A673 (cell line): ENCODE results near the gene AVPR2. TPM values are rescaled to one million over a fixed set of nuclear protein-coding genes. Genes with fewer than 3 reads are reported as not detected.

Experiments
- BruUV-seq: library from RNA; stranded (reverse); fragments of 400-500 nt; replicated peaks from 2 replicates; lab custom pipeline; 2021; lab: Mats Ljungman, UMichigan
- CTCF ChIA-PET: fragments of 300-600 bp; sonication (Branson Sonifier 250); formaldehyde crosslinking; loops from one replicate; lab custom pipeline; 2022; ENCODE audit warnings: antibody characterized with exemption; lab: Charles Lee
- POLR2A ChIA-PET: fragments of 300-600 bp; sonication (Branson Sonifier 250); formaldehyde crosslinking; loops from one replicate; lab custom pipeline; 2022; ENCODE audit warnings: antibody characterized with exemption; ENCODE audit not compliant: low non-redundant PET; lab: Charles Lee
- DNase-seq: peaks from one replicate; pipeline ENCODE4 v3.0.0-alpha.2; 2015; ENCODE audit warnings: low spot score
- H3K27ac ChIP-seq: fragments of 200-600 bp; sonication (generic); 2 replicates; pipeline ENCODE4 v1.5.1; 2016; ENCODE audit warnings: mixed run types, low read depth, mild to moderate bottlenecking, mixed read lengths, antibody characterized with exemption, low read length; ENCODE audit not compliant: poor library complexity, severe bottlenecking
- H3K27me3 ChIP-seq: fragments of 200-600 bp; sonication (generic); replicated peaks from 2 replicates; pipeline ENCODE4 v1.6.1; 2017; ENCODE audit warnings: mixed run types, low read depth, mild to moderate bottlenecking, mixed read lengths, antibody characterized with exemption, low read length; ENCODE audit not compliant: insufficient read depth, poor library complexity
- H3K36me3 ChIP-seq: fragments of 200-600 bp; sonication (generic); 2 replicates; pipeline ENCODE4 v1.6.1; 2016; ENCODE audit warnings: mixed run types, mild to moderate bottlenecking, mixed read lengths, antibody characterized with exemption, low read length; ENCODE audit not compliant: insufficient read depth, poor library complexity, severe bottlenecking
- H3K4me1 ChIP-seq: fragments of 200-600 bp; sonication (generic); 2 replicates; pipeline ENCODE4 v1.6.1; 2017; ENCODE audit warnings: mixed run types, mild to moderate bottlenecking, mixed read lengths, antibody characterized with exemption, low read length; ENCODE audit not compliant: insufficient read depth, poor library complexity, severe bottlenecking
- H3K4me3 ChIP-seq: fragments of 200-600 bp; sonication (generic); 2 replicates; pipeline ENCODE4 v1.5.1; 2016; ENCODE audit warnings: low read depth, mixed run types, mild to moderate bottlenecking, mixed read lengths, low read length; ENCODE audit not compliant: poor library complexity, severe bottlenecking
- H3K9me3 ChIP-seq: fragments of 200-600 bp; sonication (generic); 2 replicates; pipeline ENCODE4 v1.6.1; 2016; ENCODE audit warnings: mixed run types, low read depth, mild to moderate bottlenecking, mixed read lengths, antibody characterized with exemption, low read length; ENCODE audit not compliant: poor library complexity, severe bottlenecking
- CTCF ChIP-seq: fragments of 300-800, 200-600 bp; sonication (generic); conservative IDR thresholded peaks from 2 replicates; pipeline ENCODE4 v1.5.1; 2017; ENCODE audit warnings: low read depth, mild to moderate bottlenecking, antibody characterized with exemption, low read length, moderate library complexity, mixed read lengths
- EZH2 ChIP-seq: fragments of 200-600 bp; sonication (generic); IDR thresholded peaks from 2 replicates; pipeline ENCODE4 v1.6.1; 2017; ENCODE audit warnings: borderline replicate concordance, low read depth, mild to moderate bottlenecking, mixed read lengths, antibody characterized with exemption, low read length; ENCODE audit not compliant: poor library complexity, severe bottlenecking
- intact Hi-C: fragments of 100-400 bp; cut with micrococcal nuclease; formaldehyde crosslinking; loops from one replicate; pipeline ENCODE4 v1.10.0; 2022; ENCODE audit not compliant: unreplicated experiment
- total RNA-seq: library from RNA; stranded (reverse); gene quantifications from 2 replicates; pipeline ENCODE4 v1.2.3, GENCODE V29; 2021

The AVPR2 gene
- total RNA-seq, 1 experiment from 2014 or later: not detected

GRCh38 chrX:153876112-153876491, 28.4 kb upstream of the AVPR2 start:
- H3K27me3 ChIP-seq: peaks cover 3% of the 10 kb centered on the region
- BruUV-seq: no TSS peak
- no peak overlapping the region for H3K4me3 ChIP-seq
- intact Hi-C loops: no loop called here
- H3K4me1 ChIP-seq: no peaks in the 10 kb centered on the region
- no peak overlapping the region for H3K27ac ChIP-seq
- CTCF ChIA-PET: no interaction called here
- POLR2A ChIA-PET: no interaction called here
- TF ChIP-seq CTCF: no peak
- H3K36me3 ChIP-seq: no peaks in the 10 kb centered on the region
- DNase-seq: no peak
- no peaks in the 10 kb centered on the region for H3K9me3 ChIP-seq

- Histone ChIP-seq H3K4me3 (no peak overlapping the region), H3K27me3 (peaks cover 2% of the 10 kb centered on the region), H3K9me3 (no peaks in the 10 kb centered on the region), H3K27ac (no peak overlapping the region), H3K4me1 (no peaks in the 10 kb centered on the region), H3K36me3 (no peaks in the 10 kb centered on the region)
- no peak for DNase-seq
- POLR2A ChIA-PET: no interaction called here
- CTCF ChIA-PET: no interaction called here
- no TSS peak for BruUV-seq
- TF ChIP-seq CTCF (no peak), EZH2 (no peak)
- intact Hi-C loops: no loop called here
Measured at GRCh38 chrX:153877571-153878261, 26.8 kb upstream of the AVPR2 start.

DNA sequence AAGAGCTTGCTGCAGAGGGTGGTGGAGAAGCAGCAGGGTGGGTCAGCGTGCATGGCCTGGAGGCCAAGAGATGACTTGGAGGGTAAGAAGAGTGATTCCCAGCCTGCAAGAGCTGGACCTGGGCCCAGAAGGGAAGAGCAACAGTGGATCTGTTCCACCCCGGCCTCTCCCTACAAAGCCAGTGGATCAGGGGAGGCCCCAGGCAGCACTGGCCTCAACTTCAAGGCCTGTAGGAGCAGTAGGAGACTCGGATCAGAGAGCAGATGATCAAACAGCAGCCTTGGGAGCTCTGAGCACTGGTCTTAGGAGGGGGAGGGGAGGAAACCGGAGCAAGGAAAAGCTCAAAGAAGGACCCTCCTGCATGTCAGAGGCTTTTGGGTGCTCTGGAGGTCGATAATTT, 26.1 kb upstream of the AVPR2 start:
- BruUV-seq: no TSS peak
- Histone ChIP-seq H3K27me3 (no peaks in the 10 kb centered on the region), H3K27ac (no peak overlapping the region), H3K9me3 (no peaks in the 10 kb centered on the region), H3K4me1 (no peaks in the 10 kb centered on the region), H3K4me3 (no peak overlapping the region), H3K36me3 (no peaks in the 10 kb centered on the region)
- no peak for DNase-seq
- TF ChIP-seq EZH2 (no peak), CTCF (no peak)
- intact Hi-C loops: no loop called here
- ChIA-PET CTCF (no interaction called here), POLR2A (no interaction called here)
